Breast epithelium (tissue), 3 donors: ENCODE data around the gene ADAMTS5.

Source experiments
- POLR2A ChIP-seq: fragments of 450-650 bp; IDR thresholded peaks from one replicate; pipeline ENCODE4 v1.6.1; 2016; ENCODE audit warnings: antibody characterized with exemption, mild to moderate bottlenecking, moderate library complexity
- TF ChIP-seq, protein P1 (sequence below), 3 donors: fragments of 450-650 bp; IDR thresholded peaks; one replicate each; pipeline ENCODE4 v1.5.1; 2016 to 2017; ENCODE audit warnings: antibody characterized with exemption in 3 of 3, mild to moderate bottlenecking in 3 of 3, moderate library complexity in 3 of 3

DNA sequence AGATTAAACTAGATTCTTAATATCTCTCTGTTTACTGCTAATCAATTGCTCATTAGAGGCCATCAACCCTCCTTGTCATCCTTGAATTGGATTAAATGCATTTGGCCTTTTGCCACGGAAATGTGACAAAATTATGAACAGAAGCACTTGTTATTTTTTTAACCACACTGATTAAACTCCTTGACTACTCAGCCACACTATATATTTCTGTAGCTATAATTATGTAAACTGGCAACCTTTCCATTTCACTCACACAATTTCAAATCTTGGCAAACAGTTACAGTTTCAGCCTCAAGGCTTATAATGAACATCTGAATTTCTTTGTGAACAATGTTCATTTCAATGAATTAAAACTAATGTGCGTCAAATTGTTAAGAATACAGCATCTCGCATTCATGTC lies 10.1 kb downstream of the ADAMTS5 start:
- TF ChIP-seq POLR2A = no peak
- TF ChIP-seq, protein P1, sequence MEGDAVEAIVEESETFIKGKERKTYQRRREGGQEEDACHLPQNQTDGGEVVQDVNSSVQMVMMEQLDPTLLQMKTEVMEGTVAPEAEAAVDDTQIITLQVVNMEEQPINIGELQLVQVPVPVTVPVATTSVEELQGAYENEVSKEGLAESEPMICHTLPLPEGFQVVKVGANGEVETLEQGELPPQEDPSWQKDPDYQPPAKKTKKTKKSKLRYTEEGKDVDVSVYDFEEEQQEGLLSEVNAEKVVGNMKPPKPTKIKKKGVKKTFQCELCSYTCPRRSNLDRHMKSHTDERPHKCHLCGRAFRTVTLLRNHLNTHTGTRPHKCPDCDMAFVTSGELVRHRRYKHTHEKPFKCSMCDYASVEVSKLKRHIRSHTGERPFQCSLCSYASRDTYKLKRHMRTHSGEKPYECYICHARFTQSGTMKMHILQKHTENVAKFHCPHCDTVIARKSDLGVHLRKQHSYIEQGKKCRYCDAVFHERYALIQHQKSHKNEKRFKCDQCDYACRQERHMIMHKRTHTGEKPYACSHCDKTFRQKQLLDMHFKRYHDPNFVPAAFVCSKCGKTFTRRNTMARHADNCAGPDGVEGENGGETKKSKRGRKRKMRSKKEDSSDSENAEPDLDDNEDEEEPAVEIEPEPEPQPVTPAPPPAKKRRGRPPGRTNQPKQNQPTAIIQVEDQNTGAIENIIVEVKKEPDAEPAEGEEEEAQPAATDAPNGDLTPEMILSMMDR (IDR thresholded peaks at IDR 0.05) = no peak
